AG10803 (cell line): ENCODE measurements around the gene ATP1B4.

Experiments
- DNase-seq: peaks from one replicate; pipeline ENCODE4 v3.0.0; 2010; ENCODE audit warnings: low read depth
- H3K4me3 ChIP-seq: 2 replicates; pipeline ENCODE4 v1.5.1; 2011; ENCODE audit warnings: mild to moderate bottlenecking, low read length, control low read depth
- CTCF ChIP-seq: conservative IDR thresholded peaks from 2 replicates; pipeline ENCODE4 v1.5.1; 2011; ENCODE audit warnings: mild to moderate bottlenecking, low read length, control low read depth, inconsistent platforms

The ATP1B4 gene

GRCh38 chrX:120372667-120373370 lies 10.9 kb downstream of the ATP1B4 start:
- no peak for DNase-seq
- TF ChIP-seq CTCF: no peak
- no peak overlapping the region for H3K4me3 ChIP-seq

GRCh38 chrX:120377179-120377578 lies 15.3 kb downstream of the ATP1B4 start:
- DNase-seq: no peak
- H3K4me3 ChIP-seq: no peak overlapping the region
- TF ChIP-seq CTCF: no peak

- no peak for TF ChIP-seq CTCF
- H3K4me3 ChIP-seq: no peak overlapping the region
- DNase-seq: no peak
These were observed 15.8 kb downstream of the ATP1B4 start for GRCh38 chrX:120377715-120378114.

GRCh38 chrX:120378570-120378969 lies 16.7 kb downstream of the ATP1B4 start:
- no peak for TF ChIP-seq CTCF
- no peak for DNase-seq
- H3K4me3 ChIP-seq: no peak overlapping the region

- DNase-seq: no peak
- H3K4me3 ChIP-seq: no peak overlapping the region
These were observed 18.2 kb downstream of the ATP1B4 start for GRCh38 chrX:120379937-120380681.

GRCh38 chrX:120380699-120381098 lies 18.8 kb downstream of the ATP1B4 start:
- no peak overlapping the region for H3K4me3 ChIP-seq
- peak; percentile 3 for DNase-seq
- TF ChIP-seq CTCF: peak; percentile 28; the same call in 1 of the 2 replicates

More at GRCh38 chrX:120379937-120380681, 18.2 kb downstream of the ATP1B4 start:
- TF ChIP-seq CTCF: no peak

- TF ChIP-seq CTCF: no peak
- no peak overlapping the region for H3K4me3 ChIP-seq
- no peak for DNase-seq
These were observed 39.4 kb downstream of the ATP1B4 start for GRCh38 chrX:120401301-120401700.
